OCI-LY3 (cell line): Measurements from ENCODE around the gene ACVR1.

ENCODE experiments used
- H2AFZ ChIP-seq: fragments of 200-600, 300-600 bp; shearing (Covaris generic); 2 replicates; pipeline ENCODE4 v1.6.0; 2014; ENCODE audit warnings: antibody characterized with exemption, low read depth, low read length
- H3K27ac ChIP-seq: fragments of 200-600, 300-600 bp; sonication (generic); 2 replicates; pipeline ENCODE4 v1.5.1; 2014; ENCODE audit warnings: mild to moderate bottlenecking, low read length, moderate library complexity, mixed read lengths
- H3K27me3 ChIP-seq: fragments of 200-600, 300-600 bp; sonication (generic); 2 replicates; pipeline ENCODE4 v1.6.1; 2014; ENCODE audit warnings: low read depth, low read length, mixed read lengths
- H3K36me3 ChIP-seq: fragments of 200-600, 300-600 bp; sonication (generic); replicated peaks from 2 replicates; pipeline ENCODE3; 2014; ENCODE audit warnings: low read depth, low read length, mixed read lengths
- H3K4me1 ChIP-seq: fragments of 300-600, 200-600 bp; sonication (generic); 2 replicates; pipeline ENCODE4 v1.6.1; 2014; ENCODE audit warnings: low read length, mixed read lengths
- H3K4me2 ChIP-seq: fragments of 200-600, 300-600 bp; sonication (generic); 2 replicates; pipeline ENCODE4 v1.6.1; 2014; ENCODE audit warnings: low read length, mixed read lengths
- H3K4me3 ChIP-seq: fragments of 300-600, 200-600 bp; sonication (generic); 2 replicates; pipeline ENCODE4 v1.5.1; 2014; ENCODE audit warnings: antibody characterized with exemption, mild to moderate bottlenecking, low read length, moderate library complexity
- H3K79me2 ChIP-seq: fragments of 300-600, 200-600 bp; shearing (Covaris generic); 2 replicates; pipeline ENCODE4 v1.6.1; 2014; ENCODE audit warnings: mild to moderate bottlenecking, low read length, mixed read lengths
- H3K9ac ChIP-seq: fragments of 300-600, 200-600 bp; shearing (Covaris generic); 2 replicates; pipeline ENCODE4 v1.6.0; 2014; ENCODE audit warnings: mild to moderate bottlenecking, low read length, moderate library complexity
- H3K9me3 ChIP-seq: fragments of 200-600, 300-600 bp; shearing (Covaris generic); 2 replicates; pipeline ENCODE4 v1.6.1; 2014; ENCODE audit warnings: low read length, mixed read lengths; ENCODE audit not compliant: insufficient read depth
- H4K20me1 ChIP-seq: fragments of 200-600, 300-600 bp; sonication (generic); 2 replicates; pipeline ENCODE4 v1.6.1; 2016; ENCODE audit warnings: low read length, mixed read lengths; ENCODE audit not compliant: insufficient read depth
- CTCF ChIP-seq: fragments of 200-600, 300-600 bp; sonication (generic); IDR thresholded peaks from 2 replicates; pipeline ENCODE4 v1.5.1; 2014; ENCODE audit warnings: antibody characterized with exemption, low read length, low read depth
- EZH2phosphoT487 ChIP-seq: fragments of 200-600 bp; shearing (Covaris generic); IDR thresholded peaks from 2 replicates; pipeline ENCODE4 v1.6.1; 2018; ENCODE audit warnings: antibody characterized with exemption, mixed run types, low read depth

The ACVR1 gene

GRCh38 chr2:157820193-157820592, 55.9 kb downstream of the ACVR1 start:
- Histone ChIP-seq H3K79me2 (no peaks in the 10 kb centered on the region), H3K4me2 (no peak overlapping the region), H4K20me1 (no peaks in the 10 kb centered on the region), H3K9me3 (no peaks in the 10 kb centered on the region), H3K9ac (no peak overlapping the region), H3K4me1 (no peaks in the 10 kb centered on the region), H3K4me3 (no peak overlapping the region), H2AFZ (no peak overlapping the region), H3K36me3 (no peaks in the 10 kb centered on the region), H3K27me3 (no peaks in the 10 kb centered on the region), H3K27ac (no peak overlapping the region)
- TF ChIP-seq CTCF (no peak), EZH2phosphoT487 (no peak)

GRCh38 chr2:157819761-157820160, 56.4 kb downstream of the ACVR1 start:
- H2AFZ ChIP-seq: no peak overlapping the region
- TF ChIP-seq EZH2phosphoT487: no peak
- no peak for TF ChIP-seq CTCF

GRCh38 chr2:157818227-157818626, 57.9 kb downstream of the ACVR1 start:
- Histone ChIP-seq H3K9me3 (no peaks in the 10 kb centered on the region), H3K27ac (no peak overlapping the region), H3K9ac (no peak overlapping the region), H4K20me1 (no peaks in the 10 kb centered on the region), H3K79me2 (no peaks in the 10 kb centered on the region), H3K4me2 (no peak overlapping the region), H3K4me3 (no peak overlapping the region), H3K36me3 (no peaks in the 10 kb centered on the region), H3K4me1 (no peaks in the 10 kb centered on the region), H3K27me3 (no peaks in the 10 kb centered on the region), H2AFZ (no peak overlapping the region)
- TF ChIP-seq EZH2phosphoT487: no peak
- no peak for TF ChIP-seq CTCF

More at GRCh38 chr2:157819761-157820160, 56.4 kb downstream of the ACVR1 start:
- Histone ChIP-seq H3K4me2 (no peak overlapping the region), H3K9me3 (no peaks in the 10 kb centered on the region), H3K4me1 (no peaks in the 10 kb centered on the region), H3K9ac (no peak overlapping the region), H3K27ac (no peak overlapping the region), H3K27me3 (no peaks in the 10 kb centered on the region), H4K20me1 (no peaks in the 10 kb centered on the region), H3K36me3 (no peaks in the 10 kb centered on the region), H3K4me3 (no peak overlapping the region), H3K79me2 (no peaks in the 10 kb centered on the region)

- H3K4me3 ChIP-seq: no peak overlapping the region
- no peak overlapping the region for H2AFZ ChIP-seq
- no peaks in the 10 kb centered on the region for H4K20me1 ChIP-seq
- H3K9ac ChIP-seq: no peak overlapping the region
- TF ChIP-seq CTCF (no peak), EZH2phosphoT487 (no peak)
- no peak overlapping the region for H3K4me2 ChIP-seq
- no peak overlapping the region for H3K27ac ChIP-seq
- H3K9me3 ChIP-seq: no peaks in the 10 kb centered on the region
- H3K27me3 ChIP-seq: no peaks in the 10 kb centered on the region
- H3K79me2 ChIP-seq: no peaks in the 10 kb centered on the region
- no peaks in the 10 kb centered on the region for H3K4me1 ChIP-seq
- H3K36me3 ChIP-seq: no peaks in the 10 kb centered on the region
Observed at GRCh38 chr2:157815421-157815820, 60.7 kb downstream of the ACVR1 start.
